HG03565 (cell line): ENCODE results near the gene PPL.
"Not testable (repeated sequence)": the region's sequence is repeated elsewhere in the genome, so short reads cannot be mapped to it uniquely, and the experiment has no call there.

Experiments
- ATAC-seq: cut with Tn5 transposase; IDR thresholded peaks from one replicate; pipeline ENCODE4 v1.9.1; 2021; ENCODE audit warnings: mild to moderate bottlenecking, moderate library complexity; ENCODE audit not compliant: unreplicated experiment

Gene PPL

DNA sequence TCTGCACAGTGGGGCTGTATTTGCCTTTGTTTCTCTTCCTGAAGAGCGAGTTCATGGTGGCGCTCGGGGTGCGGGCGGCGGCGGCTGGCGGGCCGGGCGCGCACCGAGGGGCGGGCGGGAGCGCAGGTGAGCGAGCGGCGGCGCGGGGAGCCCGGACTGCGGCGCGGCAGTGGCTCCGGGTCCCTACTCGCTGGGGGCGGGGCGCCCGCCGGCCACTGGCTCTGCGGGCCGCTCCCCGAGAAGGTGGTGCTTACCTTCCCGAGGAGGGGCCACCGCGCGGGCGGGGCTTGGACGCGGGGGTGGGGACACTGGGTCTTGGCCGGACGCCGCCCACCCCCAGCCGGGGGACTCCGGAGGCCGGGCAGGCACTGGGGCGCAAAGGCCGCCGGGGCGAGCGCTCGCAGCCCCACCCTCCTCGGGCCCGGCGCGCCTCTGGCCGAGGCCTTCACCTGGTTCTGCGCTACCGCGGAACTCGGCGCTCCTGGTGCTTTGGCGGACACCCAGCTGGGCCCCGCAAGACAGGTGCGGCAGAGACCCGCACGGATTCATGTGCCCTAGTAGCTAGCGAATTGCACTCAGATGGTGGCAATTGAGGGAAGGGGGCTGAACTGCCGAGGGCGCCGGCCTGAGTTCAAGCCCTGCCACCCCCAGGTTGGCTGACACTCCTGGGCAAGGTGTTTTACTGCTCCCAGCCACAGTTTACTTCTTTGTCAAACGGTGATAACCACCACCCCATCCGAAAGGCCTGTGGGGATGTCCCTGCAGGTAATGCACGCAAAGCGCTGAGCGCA lies at the start of gene PPL:
TSS of gene PPL (minus strand) at position 158 of the 791 bp plus-strand sequence. CDS start at position 55, 103 bp downstream.
- ATAC-seq = no peak

DNA sequence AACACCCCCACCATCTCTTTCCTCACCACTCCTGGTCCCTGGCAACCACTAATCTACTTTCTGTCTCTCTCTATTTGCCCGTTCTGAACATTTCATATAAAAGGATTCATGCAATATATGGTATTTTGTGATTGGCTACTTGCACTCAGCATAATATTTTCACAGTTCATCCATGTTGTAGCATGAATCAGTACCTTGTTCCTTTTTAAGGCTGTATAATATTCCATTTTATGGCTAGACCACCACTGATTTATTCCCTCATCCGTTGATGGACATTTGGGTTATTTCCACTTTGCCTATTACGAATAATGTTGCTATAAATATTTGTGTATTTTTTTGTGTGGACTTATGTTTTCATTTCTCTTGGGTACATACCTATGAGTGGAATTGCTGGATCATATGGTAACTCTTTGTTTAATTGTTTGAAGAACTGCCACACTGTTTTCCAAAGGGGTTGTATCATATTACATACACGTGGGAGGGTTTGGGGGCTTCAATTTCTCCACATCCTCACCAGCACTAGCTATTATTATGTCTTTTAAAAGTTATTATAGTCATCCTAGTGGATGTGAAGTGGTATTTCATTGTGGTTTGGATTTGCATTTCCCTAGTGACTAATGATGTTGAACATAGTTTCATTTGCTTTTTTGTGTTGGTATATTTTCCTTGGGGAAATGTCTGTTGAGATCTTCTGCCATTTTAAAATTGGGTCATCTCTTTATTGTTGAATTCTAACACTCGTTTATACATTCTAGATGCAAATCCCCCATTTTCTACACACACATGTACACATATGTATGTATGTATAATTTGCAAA lies 47.4 kb upstream of the PPL start:
- ATAC-seq = no peak

GRCh38 chr16:4982056-4982867 lies 45.3 kb upstream of the PPL start:
- ATAC-seq = no peak

- ATAC-seq = no peak
Observed at GRCh38 chr16:4981473-4981872, 44.5 kb upstream of the PPL start.

- no peak for ATAC-seq
Observed at GRCh38 chr16:4980691-4981090, 43.7 kb upstream of the PPL start.

DNA sequence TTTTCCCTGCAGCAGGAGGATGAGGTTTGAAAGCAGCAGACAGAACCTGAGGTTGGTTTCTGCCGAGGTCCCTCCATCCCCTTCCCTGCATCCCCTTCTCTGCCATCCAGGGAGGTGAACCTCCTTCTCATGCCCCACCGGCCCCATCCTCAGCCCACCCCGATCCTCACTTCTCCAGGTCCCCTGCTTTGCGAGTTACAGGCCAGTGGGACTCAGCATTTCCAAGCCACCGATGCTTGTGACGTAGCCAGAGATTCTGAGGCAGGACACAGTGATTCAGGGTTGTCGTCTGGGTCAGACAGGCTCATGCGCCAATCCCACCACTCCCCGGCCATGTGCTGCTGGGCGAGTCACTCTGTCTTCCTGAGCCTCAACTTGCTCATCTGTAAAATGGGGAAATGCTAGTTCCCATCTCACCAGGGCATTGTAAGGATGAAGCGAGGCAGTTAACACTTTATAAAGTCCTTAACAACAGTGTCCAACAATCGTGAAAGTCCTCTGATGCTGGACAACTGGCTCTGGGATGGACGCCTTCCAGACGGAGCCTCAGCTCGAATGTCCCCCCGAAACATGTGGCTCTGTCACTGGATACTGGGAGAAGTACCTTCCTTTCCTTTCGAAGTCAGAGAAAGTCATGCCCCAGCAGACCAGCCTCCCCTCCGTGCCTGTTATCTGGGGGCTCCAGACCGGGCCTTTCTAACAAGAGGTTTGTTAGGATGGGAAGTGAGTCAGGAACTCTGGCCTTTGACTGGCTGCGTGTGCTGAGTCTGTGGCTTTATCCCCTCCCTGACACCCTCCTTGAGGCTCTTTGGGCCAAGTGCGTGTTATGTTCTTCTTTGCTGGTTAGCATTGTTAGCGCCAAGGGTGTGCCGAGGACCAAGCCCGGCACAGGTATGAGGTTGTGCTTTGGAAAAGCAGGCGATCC lies 43.0 kb upstream of the PPL start:
- no peak for ATAC-seq

GRCh38 chr16:4979164-4979563 lies 42.2 kb upstream of the PPL start:
- ATAC-seq = no peak

DNA sequence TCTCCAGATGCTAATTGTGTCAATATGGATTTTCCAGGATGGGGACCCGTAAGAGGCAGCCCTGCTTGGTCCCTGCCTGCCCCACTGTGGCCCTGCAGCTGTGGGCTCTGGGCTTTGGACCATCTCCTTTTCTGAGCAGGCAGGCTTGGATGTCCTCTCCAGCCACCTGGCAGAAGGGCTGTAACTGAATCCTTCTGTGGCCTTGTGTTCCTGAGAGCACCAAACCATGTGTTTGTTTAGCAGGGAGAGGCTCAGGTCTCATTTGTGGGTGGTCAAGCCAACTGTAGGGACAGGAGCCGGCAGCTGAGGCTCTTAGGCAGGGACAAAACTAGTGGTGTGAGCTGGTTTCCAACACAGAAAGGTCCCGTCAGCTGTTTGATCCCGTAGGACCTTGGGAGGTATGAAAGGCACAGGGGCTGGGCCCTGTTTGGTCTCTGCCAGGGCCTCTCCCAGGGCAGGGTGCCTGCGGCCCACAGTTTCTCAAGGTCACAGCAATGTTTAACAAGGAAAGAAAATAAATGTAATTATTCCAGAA lies 39.7 kb upstream of the PPL start:
- no peak for ATAC-seq

DNA sequence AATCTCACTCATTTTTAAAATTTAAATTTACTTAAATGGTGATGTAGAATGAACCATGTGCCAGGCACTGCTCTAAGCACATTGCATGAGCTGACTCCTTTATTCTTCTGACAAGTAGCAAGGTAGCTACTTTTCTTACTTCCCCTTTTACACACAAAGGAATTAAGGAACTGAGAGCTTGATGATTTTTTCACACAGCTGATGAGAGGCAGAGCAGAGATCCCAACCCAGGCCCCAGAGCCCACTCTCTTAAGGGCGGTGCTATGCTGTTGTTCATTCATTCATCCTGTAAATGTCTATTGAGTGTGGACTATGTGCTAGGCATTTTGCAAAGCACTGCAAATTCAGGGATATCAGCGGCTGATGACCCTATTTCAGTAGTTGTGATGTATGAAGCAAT lies 39.1 kb upstream of the PPL start:
- ATAC-seq = peak; percentile 99

DNA sequence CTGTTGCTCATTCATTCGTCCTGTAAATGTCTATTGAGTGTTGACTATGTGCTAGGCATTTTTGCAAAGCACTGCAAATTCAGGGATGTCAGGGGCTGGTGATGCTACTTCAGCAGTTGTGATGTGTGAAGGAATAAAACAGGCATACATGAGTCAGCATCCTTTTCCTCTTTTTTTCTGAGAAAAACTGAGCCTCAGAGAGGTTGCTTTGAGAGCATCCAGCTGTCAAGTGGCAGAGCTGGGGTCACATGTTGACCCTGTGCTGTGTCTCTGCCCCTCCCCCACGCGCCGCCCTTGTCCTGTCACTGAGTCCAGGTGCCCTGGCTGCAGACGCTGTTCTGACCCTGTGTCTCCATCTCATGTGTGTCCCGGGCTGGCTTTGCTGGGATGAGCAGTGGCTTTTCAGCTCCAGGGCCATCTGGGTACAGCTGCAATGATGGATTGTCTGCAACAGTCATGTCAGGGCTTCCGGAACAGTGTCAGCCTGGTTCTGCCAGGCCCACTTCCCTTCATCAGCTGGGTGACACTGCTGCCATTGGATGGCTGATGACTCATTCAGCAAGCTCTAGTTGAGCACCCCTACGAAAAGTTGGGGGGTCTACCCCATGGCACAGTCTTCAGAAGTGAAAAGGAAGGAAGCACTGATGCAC lies 36.1 kb upstream of the PPL start:
- ATAC-seq = no peak

DNA sequence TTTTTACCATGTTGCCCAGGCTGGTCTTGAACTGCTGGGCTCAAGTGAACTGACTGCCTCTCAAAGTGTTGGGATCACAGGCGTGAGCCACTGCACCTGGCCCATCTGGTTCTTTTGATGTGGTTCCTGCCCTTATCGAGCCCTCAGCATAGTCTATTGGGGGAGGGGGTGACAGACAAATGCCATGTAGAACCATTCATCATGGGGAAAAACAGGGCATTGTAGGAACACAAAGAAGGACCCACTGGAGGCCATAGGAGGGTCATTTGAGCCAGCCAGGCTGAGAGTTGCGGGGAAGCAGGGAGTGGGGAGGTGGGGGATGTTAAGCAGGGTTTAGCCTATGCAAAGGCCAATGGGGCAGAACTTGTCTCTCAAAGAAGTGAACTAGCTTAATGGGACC lies 33.1 kb upstream of the PPL start:
- ATAC-seq = no peak

- no peak for ATAC-seq
Observed at GRCh38 chr16:4968879-4969483, 32.0 kb upstream of the PPL start.

DNA sequence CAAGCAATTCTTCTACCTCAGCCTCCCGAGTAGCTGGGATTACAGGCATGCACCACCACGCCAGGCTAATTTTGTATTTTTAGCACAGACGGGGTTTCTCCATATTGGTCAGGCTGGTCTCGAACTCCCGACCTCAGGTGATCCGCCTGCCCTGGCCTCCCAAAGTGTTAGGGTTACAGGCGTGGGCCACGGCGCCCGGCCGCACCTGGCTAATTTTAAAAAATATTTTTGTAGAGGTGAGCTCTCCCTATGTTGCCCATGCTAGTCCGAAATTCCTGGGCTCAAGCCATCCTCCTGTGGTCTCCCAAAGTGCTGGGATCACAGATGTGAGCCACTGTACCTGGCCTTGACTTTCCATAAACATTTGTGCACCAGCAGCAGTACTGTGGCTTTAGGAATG lies 31.3 kb upstream of the PPL start:
- not testable (repeated sequence) for ATAC-seq

DNA sequence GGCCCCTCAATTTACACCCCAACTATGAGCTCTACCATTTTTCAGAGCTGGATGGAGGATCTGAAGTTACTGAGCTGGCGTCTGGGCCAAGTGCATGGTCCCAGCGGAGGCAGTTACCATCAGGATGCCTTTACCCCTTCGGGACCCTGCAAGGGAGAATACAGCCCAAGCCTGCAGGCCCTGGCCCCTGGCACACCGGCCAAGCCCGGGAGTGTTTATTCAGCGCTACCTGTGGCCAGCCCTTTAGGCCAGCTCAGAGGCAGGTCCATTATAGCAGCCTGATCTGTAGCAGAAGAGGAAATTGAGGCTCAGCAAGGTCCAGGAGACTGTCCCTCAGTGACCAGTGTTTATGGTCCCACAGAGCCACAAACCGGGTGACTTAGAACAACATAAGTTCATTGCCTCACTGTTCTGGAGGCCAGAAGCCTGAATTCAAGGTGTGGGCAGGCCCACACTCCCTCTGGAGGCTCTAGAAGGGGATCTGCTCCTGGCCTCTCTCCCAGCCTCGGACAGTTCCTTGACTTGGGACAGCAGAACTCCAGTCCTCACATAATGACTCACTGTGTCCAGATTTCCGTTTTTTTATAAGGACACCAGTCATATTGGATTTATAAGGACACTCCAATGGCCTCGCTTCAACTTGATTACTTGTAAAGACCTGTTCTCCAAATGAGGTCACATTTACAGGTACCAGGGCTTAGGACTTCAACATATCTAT lies 29.9 kb upstream of the PPL start:
- no peak for ATAC-seq

GRCh38 chr16:4963527-4963926 lies 26.6 kb upstream of the PPL start:
- ATAC-seq = not testable (repeated sequence)

DNA sequence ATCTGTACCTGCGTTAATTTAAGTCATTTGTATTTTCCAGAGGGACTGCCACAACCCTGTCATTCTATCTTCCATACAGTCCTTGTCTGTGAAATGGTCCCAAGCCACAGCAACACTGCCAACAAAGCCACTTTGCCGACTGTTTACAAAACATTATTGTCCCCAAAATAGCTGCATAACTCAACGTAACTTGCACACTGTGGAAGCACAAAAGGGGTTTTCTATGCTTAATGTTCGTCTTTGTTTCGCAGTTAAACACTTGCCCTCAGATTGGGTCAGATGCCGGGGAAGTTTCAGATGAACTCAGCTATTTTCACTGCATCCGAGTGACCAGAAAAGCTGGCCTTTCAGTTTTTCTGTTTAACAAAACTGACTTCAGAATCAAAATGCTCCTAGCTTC lies 25.8 kb upstream of the PPL start:
- no peak for ATAC-seq

- no peak for ATAC-seq
Observed at GRCh38 chr16:4960579-4960978, 23.6 kb upstream of the PPL start.
